SK-N-SH (cell line): Measurements from ENCODE around the gene QKI. TPM values are rescaled to one million over a fixed set of nuclear protein-coding genes. Genes with fewer than 3 reads are reported as not detected.

ENCODE experiments used
- CTCF ChIA-PET: fragments of 300-600, 350-600 bp; formaldehyde crosslinking; extraction: SDS; loops from one replicate; lab custom pipeline; 2021; lab: Yijun Ruan, JAX
- POLR2A ChIA-PET: fragments of 350-600 bp; sonication (Branson Sonifier 250); formaldehyde crosslinking; extraction: SDS; loops from one replicate; lab custom pipeline; 2020; ENCODE audit warnings: antibody characterized with exemption, inconsistent platforms; lab: Yijun Ruan, JAX
- DNase-seq: peaks from one replicate; pipeline ENCODE4 v3.0.0; 2012
- H2AFZ ChIP-seq: fragments of 200-600 bp; sonication (generic); 2 replicates; pipeline ENCODE4 v1.8.1; 2016; ENCODE audit warnings: antibody characterized with exemption, mild to moderate bottlenecking, low read depth
- H3F3A ChIP-seq: fragments of 200-600 bp; sonication (generic); replicated peaks from 2 replicates; pipeline ENCODE3; 2016; ENCODE audit warnings: antibody characterized with exemption, mild to moderate bottlenecking; ENCODE audit not compliant: insufficient read depth
- H3K27ac ChIP-seq, 2 experiments: fragments of 200-500 bp in 1 of 2; fragments of 200-600 bp in 1 of 2; sonication (Bioruptor generic) in 1 of 2; sonication (generic), shearing (Covaris generic) in 1 of 2; 2 replicates each; pipeline versions ENCODE4 v1.5.1 to v1.6.1; 2014 to 2016; ENCODE audit warnings: low read depth in 2 of 2, inconsistent platforms in 1 of 2, low read length in 1 of 2, mild to moderate bottlenecking in 1 of 2, mixed read lengths in 1 of 2
- H3K27me3 ChIP-seq: fragments of 200-600 bp; sonication (generic), shearing (Covaris generic); 2 replicates; pipeline ENCODE4 v1.6.1; 2016; ENCODE audit warnings: mixed run types; ENCODE audit not compliant: insufficient read depth
- H3K36me3 ChIP-seq, 2 experiments: fragments of 200-500 bp in 1 of 2; fragments of 200-600 bp in 1 of 2; sonication (Bioruptor generic) in 1 of 2; sonication (generic) in 1 of 2; replicated peaks in 1 of 2; 2 replicates each; pipeline versions ENCODE3 to v1.5.1; 2014 to 2016; ENCODE audit warnings: low read length in 1 of 2, mild to moderate bottlenecking in 1 of 2; ENCODE audit not compliant: insufficient read depth in 2 of 2, control insufficient read depth in 1 of 2
- H3K4me1 ChIP-seq, 2 experiments: fragments of 200-500 bp in 1 of 2; fragments of 200-600 bp in 1 of 2; sonication (Bioruptor generic) in 1 of 2; sonication (generic), shearing (Covaris generic) in 1 of 2; 2 replicates each; pipeline versions ENCODE4 v1.5.1 to v1.6.1; 2014 to 2016; ENCODE audit warnings: low read depth in 1 of 2, low read length in 1 of 2, mixed run types in 1 of 2; ENCODE audit not compliant: insufficient read depth in 2 of 2, control insufficient read depth in 1 of 2
- H3K4me2 ChIP-seq: fragments of 200-600 bp; sonication (generic), shearing (Covaris generic); 2 replicates; pipeline ENCODE4 v1.6.1; 2017; ENCODE audit warnings: mixed run types
- H3K4me3 ChIP-seq, 2 experiments: fragments of 200-500 bp in 1 of 2; fragments of 200-600 bp in 1 of 2; sonication (Bioruptor generic) in 1 of 2; sonication (generic), shearing (Covaris generic) in 1 of 2; 2 replicates each; pipeline versions ENCODE4 v1.5.1 to v1.8.1; 2014 to 2016; ENCODE audit warnings: low read depth in 2 of 2, inconsistent platforms in 1 of 2, low read length in 1 of 2, mild to moderate bottlenecking in 1 of 2, mixed read lengths in 1 of 2, moderate library complexity in 1 of 2
- H3K79me2 ChIP-seq: fragments of 200-600 bp; sonication (generic); 2 replicates; pipeline ENCODE4 v1.8.1; 2017; ENCODE audit warnings: mild to moderate bottlenecking; ENCODE audit not compliant: insufficient read depth
- H3K9ac ChIP-seq: fragments of 200-600 bp; sonication (generic); 2 replicates; pipeline ENCODE4 v1.6.1; 2017; ENCODE audit warnings: mixed run types
- H3K9me2 ChIP-seq: fragments of 200-600 bp; sonication (generic); 2 replicates; pipeline ENCODE4 v1.6.1; 2017; ENCODE audit warnings: mixed run types
- H3K9me3 ChIP-seq: fragments of 200-600 bp; sonication (generic); 2 replicates; pipeline ENCODE4 v1.6.1; 2017; ENCODE audit warnings: mixed run types, mild to moderate bottlenecking, moderate library complexity
- H4K20me1 ChIP-seq: fragments of 200-600 bp; sonication (generic); 2 replicates; pipeline ENCODE4 v1.6.1; 2017; ENCODE audit warnings: mild to moderate bottlenecking, mixed run types; ENCODE audit not compliant: insufficient read depth
- EP300 ChIP-seq, 2 experiments: IDR thresholded peaks; 2 replicates each; pipeline versions ENCODE4 v1.4.0 to v1.6.1; 2012; ENCODE audit warnings: borderline replicate concordance in 1 of 2, low read depth in 1 of 2, low read length in 1 of 2
- FOSL2 ChIP-seq: IDR thresholded peaks from 2 replicates; pipeline ENCODE4 v1.4.0; 2012; ENCODE audit warnings: low read depth, mild to moderate bottlenecking, moderate library complexity, borderline replicate concordance
- FOXM1 ChIP-seq: IDR thresholded peaks from 2 replicates; pipeline ENCODE4 v1.4.0; 2012; ENCODE audit warnings: low read depth, mild to moderate bottlenecking
- JUND ChIP-seq: IDR thresholded peaks from 2 replicates; pipeline ENCODE4 v1.4.0; 2012
- MAX ChIP-seq: IDR thresholded peaks from 2 replicates; pipeline ENCODE4 v1.4.0; 2012; ENCODE audit warnings: low read depth
- MXI1 ChIP-seq: IDR thresholded peaks from 2 replicates; pipeline ENCODE4 v1.6.1; 2012; ENCODE audit warnings: mild to moderate bottlenecking, low read depth, low read length, improper control_type of control experiment
- NFIC ChIP-seq: IDR thresholded peaks from 2 replicates; pipeline ENCODE4 v1.4.0; 2012; ENCODE audit warnings: borderline replicate concordance
- NRF1 ChIP-seq: IDR thresholded peaks from 2 replicates; pipeline ENCODE4 v1.6.1; 2012; ENCODE audit warnings: low read depth, mild to moderate bottlenecking, low read length
- PBX3 ChIP-seq: IDR thresholded peaks from 2 replicates; pipeline ENCODE4; 2012
- RXRA ChIP-seq: IDR thresholded peaks from 2 replicates; pipeline ENCODE4 v1.4.0; 2012; ENCODE audit warnings: low read depth, mild to moderate bottlenecking, borderline replicate concordance
- TEAD4 ChIP-seq: IDR thresholded peaks from 2 replicates; pipeline ENCODE4 v1.4.0; 2012; ENCODE audit warnings: mild to moderate bottlenecking, borderline replicate concordance; ENCODE audit not compliant: insufficient read depth
- USF2 ChIP-seq: fragments of 150-350 bp; IDR thresholded peaks from 2 replicates; pipeline ENCODE4 v1.6.1; 2017; ENCODE audit warnings: antibody characterized with exemption, low read length, low read depth, borderline replicate concordance
- YY1 ChIP-seq: IDR thresholded peaks from 2 replicates; pipeline ENCODE4 v1.4.0; 2012; ENCODE audit warnings: low read depth, mild to moderate bottlenecking
- WGBS: methylation state at CpG from one replicate; pipeline ENCODE4 v1.1.6; 2017; ENCODE audit warnings: low lambda C conversion rate; 5-methylcytosine and 5-hydroxymethylcytosine counted together
- polyA plus RNA-seq, 3 experiments: library from polyadenylated mRNA; depleted of rRNA; stranded (reverse); fragments of >200 nt; gene quantifications; 2 replicates each; pipeline ENCODE4 v1.2.3, GENCODE V29; 2012
- TF ChIP-seq, protein P1 (sequence below): fragments of 200-600 bp; sonication (generic); IDR thresholded peaks from 2 replicates; pipeline ENCODE4 v1.6.1; 2017; ENCODE audit warnings: antibody characterized with exemption, mild to moderate bottlenecking, moderate library complexity

Gene QKI
- polyA plus RNA-seq, 1 of the 3 experiments (the other 2 are of a cell fraction) = 51.1 TPM

GRCh38 chr6:163444077-163444476, 29.6 kb downstream of the QKI start:
- H2AFZ ChIP-seq = no peak overlapping the region
- H3K79me2 ChIP-seq = peaks cover 100% of the 10 kb centered on the region
- no peaks in the 10 kb centered on the region for H3K36me3 ChIP-seq
- ChIA-PET CTCF (interaction anchor here (0.6 to 1.2 kb wide), 2 partner anchors 16 to 169 kb away, joined by 3 read pairs; no protein-coding TSS in a partner anchor), POLR2A (interaction anchor here (0.6 kb wide), 1 partner anchor 254 kb away, joined by 3 read pairs; no protein-coding TSS in a partner anchor)
- H3K9me3 ChIP-seq = no peaks in the 10 kb centered on the region
- H3F3A ChIP-seq = no peaks in the 10 kb centered on the region
- H3K27ac ChIP-seq = no peak overlapping the region
- no peak overlapping the region for H3K4me2 ChIP-seq
- TF ChIP-seq, protein P1, sequence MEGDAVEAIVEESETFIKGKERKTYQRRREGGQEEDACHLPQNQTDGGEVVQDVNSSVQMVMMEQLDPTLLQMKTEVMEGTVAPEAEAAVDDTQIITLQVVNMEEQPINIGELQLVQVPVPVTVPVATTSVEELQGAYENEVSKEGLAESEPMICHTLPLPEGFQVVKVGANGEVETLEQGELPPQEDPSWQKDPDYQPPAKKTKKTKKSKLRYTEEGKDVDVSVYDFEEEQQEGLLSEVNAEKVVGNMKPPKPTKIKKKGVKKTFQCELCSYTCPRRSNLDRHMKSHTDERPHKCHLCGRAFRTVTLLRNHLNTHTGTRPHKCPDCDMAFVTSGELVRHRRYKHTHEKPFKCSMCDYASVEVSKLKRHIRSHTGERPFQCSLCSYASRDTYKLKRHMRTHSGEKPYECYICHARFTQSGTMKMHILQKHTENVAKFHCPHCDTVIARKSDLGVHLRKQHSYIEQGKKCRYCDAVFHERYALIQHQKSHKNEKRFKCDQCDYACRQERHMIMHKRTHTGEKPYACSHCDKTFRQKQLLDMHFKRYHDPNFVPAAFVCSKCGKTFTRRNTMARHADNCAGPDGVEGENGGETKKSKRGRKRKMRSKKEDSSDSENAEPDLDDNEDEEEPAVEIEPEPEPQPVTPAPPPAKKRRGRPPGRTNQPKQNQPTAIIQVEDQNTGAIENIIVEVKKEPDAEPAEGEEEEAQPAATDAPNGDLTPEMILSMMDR = peak; percentile 17; the same call in 1 of the 2 replicates
- TF ChIP-seq EP300 (IDR thresholded peaks at IDR 0.05; ENCODE audit: borderline replicate concordance in 1 of 2, low read depth in 1 of 2, low read length in 1 of 2) (no peak), FOXM1 (no peak), YY1 (no peak), RXRA (no peak)
- no peaks in the 10 kb centered on the region for H3K27me3 ChIP-seq
- H3K9me2 ChIP-seq = no peaks in the 10 kb centered on the region
- H4K20me1 ChIP-seq = peaks cover 92% of the 10 kb centered on the region
- WGBS = 82% methylated on average over 2 of the region's 2 CpGs
- H3K9ac ChIP-seq = no peak overlapping the region
- no peak overlapping the region for H3K4me3 ChIP-seq
- DNase-seq = peak; percentile 17
- peaks cover 2 to 3% of the 10 kb centered on the region in 2 experiments; a peak in 2 of 4 replicates for H3K4me1 ChIP-seq

DNA sequence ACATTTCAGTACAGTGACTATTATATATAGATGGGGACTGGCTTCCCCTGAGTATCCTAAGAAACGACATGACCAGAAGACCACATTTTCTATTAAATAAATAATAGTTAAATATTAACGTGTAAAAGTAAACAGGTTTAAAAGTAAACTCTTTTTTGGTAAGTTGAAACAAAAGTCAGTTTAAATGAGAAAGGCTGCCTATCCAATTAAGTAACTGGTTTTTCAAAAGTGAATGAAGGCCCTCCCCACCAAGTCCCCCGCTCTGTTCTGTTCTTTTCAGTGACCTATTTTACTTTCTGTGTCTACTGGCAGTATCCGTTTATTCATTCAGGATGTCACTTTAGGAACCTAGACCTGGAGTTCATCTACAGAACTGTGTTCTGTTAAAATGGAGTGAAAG, 32.0 kb downstream of the QKI start:
- no peak for DNase-seq
- no peak for TF ChIP-seq RXRA
- TF ChIP-seq TEAD4 = no peak
- no peak for TF ChIP-seq MXI1
- no peak for TF ChIP-seq NFIC
- TF ChIP-seq MAX = no peak
- TF ChIP-seq, all 33 proteins: peak for 0
- peaks cover 2 to 3% of the 10 kb centered on the region in 2 experiments; a peak in 2 of 4 replicates for H3K4me1 ChIP-seq
- peaks cover 91% of the 10 kb centered on the region for H4K20me1 ChIP-seq
- POLR2A ChIA-PET = no interaction called here
- no peaks in the 10 kb centered on the region for H3F3A ChIP-seq
- no peak overlapping the region for H3K9ac ChIP-seq
- H3K27ac ChIP-seq = no peak overlapping the region
- H3K9me2 ChIP-seq = no peaks in the 10 kb centered on the region
- no peaks in the 10 kb centered on the region for H3K27me3 ChIP-seq
- no peak overlapping the region for H2AFZ ChIP-seq
- no peaks in the 10 kb centered on the region for H3K9me3 ChIP-seq
- no peak overlapping the region for H3K4me2 ChIP-seq
- CTCF ChIA-PET = no interaction called here
- peaks cover 100% of the 10 kb centered on the region for H3K79me2 ChIP-seq
- 79% methylated on average over 4 of the region's 4 CpGs for WGBS
- no peak overlapping the region for H3K4me3 ChIP-seq
- H3K36me3 ChIP-seq = no peaks in the 10 kb centered on the region

DNA sequence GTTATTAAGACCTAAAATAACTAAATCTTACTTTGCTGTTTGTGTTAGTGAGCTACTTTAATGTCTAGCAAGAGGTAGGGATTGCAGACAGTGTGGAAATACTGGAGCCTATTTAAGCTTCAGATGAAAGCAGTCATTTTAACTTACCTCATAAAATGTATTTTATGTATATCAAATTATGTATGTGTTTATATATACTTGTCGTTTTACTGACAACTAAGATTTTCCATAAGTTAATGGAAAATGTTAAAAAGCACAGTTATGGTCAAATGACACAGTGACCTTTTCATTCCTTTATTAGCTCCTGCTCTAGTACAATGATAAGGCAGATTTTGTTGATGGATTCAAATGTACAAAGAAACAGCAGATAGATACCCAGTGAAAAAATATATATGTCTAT, 34.6 kb downstream of the QKI start:
- ChIA-PET POLR2A (interaction anchor here (0.7 kb wide), 1 partner anchor 52 kb away, joined by 3 read pairs; no protein-coding TSS in a partner anchor), CTCF (interaction anchor here (0.8 to 1.5 kb wide), 2 partner anchors 11 to 15 kb away, joined by 3 read pairs; no protein-coding TSS in a partner anchor)
- Histone ChIP-seq H3F3A (no peaks in the 10 kb centered on the region), H3K9ac (no peak overlapping the region), H4K20me1 (peaks cover 93% of the 10 kb centered on the region), H3K27me3 (no peaks in the 10 kb centered on the region), H3K9me3 (no peaks in the 10 kb centered on the region), H2AFZ (no peak overlapping the region), H3K79me2 (peaks cover 100% of the 10 kb centered on the region), H3K4me3 (no peak overlapping the region), H3K36me3 (no peaks in the 10 kb centered on the region), H3K4me1 (peaks cover 0 to 3% of the 10 kb centered on the region in 2 experiments; a peak in 1 of 4 replicates), H3K9me2 (no peaks in the 10 kb centered on the region), H3K27ac (no peak overlapping the region), H3K4me2 (no peak overlapping the region)
- no peak for DNase-seq
- no peak for TF ChIP-seq USF2
- no peak for TF ChIP-seq NRF1
- no peak for TF ChIP-seq FOSL2
- TF ChIP-seq PBX3 = no peak
- TF ChIP-seq JUND = no peak
- 24% methylated on average over 1 of the region's 1 CpG for WGBS
